Measurements from ENCODE around the gene PTH2R.

DNA sequence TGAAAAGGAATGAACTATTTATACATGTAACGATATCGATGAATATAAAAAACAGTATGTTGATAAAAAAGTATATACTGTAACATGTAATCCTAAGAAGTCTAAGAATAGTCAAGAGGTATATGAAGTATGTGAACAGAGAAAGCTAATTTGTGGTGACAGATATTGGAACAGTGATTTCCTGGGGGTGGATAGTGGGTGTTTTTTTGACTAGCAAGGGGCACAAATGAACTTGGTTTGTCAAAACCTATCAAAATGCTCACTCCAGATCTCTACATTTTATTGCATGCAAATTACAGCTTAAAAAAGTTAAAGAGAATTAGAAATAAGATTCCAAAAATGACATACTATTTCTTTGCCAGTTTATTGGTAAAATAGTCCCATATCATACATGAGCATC is 35.4 kb downstream of the PTH2R start:
- TF ChIP-seq POLR2AphosphoS5 (IDR thresholded peaks at IDR 0.05; ENCODE audit: low read depth) = no peak
- TF ChIP-seq, protein P1, sequence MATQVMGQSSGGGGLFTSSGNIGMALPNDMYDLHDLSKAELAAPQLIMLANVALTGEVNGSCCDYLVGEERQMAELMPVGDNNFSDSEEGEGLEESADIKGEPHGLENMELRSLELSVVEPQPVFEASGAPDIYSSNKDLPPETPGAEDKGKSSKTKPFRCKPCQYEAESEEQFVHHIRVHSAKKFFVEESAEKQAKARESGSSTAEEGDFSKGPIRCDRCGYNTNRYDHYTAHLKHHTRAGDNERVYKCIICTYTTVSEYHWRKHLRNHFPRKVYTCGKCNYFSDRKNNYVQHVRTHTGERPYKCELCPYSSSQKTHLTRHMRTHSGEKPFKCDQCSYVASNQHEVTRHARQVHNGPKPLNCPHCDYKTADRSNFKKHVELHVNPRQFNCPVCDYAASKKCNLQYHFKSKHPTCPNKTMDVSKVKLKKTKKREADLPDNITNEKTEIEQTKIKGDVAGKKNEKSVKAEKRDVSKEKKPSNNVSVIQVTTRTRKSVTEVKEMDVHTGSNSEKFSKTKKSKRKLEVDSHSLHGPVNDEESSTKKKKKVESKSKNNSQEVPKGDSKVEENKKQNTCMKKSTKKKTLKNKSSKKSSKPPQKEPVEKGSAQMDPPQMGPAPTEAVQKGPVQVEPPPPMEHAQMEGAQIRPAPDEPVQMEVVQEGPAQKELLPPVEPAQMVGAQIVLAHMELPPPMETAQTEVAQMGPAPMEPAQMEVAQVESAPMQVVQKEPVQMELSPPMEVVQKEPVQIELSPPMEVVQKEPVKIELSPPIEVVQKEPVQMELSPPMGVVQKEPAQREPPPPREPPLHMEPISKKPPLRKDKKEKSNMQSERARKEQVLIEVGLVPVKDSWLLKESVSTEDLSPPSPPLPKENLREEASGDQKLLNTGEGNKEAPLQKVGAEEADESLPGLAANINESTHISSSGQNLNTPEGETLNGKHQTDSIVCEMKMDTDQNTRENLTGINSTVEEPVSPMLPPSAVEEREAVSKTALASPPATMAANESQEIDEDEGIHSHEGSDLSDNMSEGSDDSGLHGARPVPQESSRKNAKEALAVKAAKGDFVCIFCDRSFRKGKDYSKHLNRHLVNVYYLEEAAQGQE (IDR thresholded peaks at IDR 0.05; ENCODE audit: insufficient replicate concordance, low read depth) = no peak
- TF ChIP-seq, protein P2, sequence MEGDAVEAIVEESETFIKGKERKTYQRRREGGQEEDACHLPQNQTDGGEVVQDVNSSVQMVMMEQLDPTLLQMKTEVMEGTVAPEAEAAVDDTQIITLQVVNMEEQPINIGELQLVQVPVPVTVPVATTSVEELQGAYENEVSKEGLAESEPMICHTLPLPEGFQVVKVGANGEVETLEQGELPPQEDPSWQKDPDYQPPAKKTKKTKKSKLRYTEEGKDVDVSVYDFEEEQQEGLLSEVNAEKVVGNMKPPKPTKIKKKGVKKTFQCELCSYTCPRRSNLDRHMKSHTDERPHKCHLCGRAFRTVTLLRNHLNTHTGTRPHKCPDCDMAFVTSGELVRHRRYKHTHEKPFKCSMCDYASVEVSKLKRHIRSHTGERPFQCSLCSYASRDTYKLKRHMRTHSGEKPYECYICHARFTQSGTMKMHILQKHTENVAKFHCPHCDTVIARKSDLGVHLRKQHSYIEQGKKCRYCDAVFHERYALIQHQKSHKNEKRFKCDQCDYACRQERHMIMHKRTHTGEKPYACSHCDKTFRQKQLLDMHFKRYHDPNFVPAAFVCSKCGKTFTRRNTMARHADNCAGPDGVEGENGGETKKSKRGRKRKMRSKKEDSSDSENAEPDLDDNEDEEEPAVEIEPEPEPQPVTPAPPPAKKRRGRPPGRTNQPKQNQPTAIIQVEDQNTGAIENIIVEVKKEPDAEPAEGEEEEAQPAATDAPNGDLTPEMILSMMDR (IDR thresholded peaks at IDR 0.05; ENCODE audit: insufficient read depth, low read length) = no peak
